GM12865 (cell line): ENCODE data around the gene SMDT1.
"Not testable (repeated sequence)": the region's sequence is repeated elsewhere in the genome, so short reads cannot be mapped to it uniquely, and the experiment has no call there.

Experiments
- DNase-seq: peaks from one replicate; pipeline ENCODE4 v3.0.0; 2010; ENCODE audit warnings: low read depth
- H3K4me3 ChIP-seq: 2 replicates; pipeline ENCODE4 v1.5.1; 2011; ENCODE audit warnings: mild to moderate bottlenecking, low read depth, low read length, control low read depth
- CTCF ChIP-seq: IDR thresholded peaks from 2 replicates; pipeline ENCODE4 v1.5.1; 2011; ENCODE audit warnings: low read length, control low read depth, low read depth, inconsistent platforms; ENCODE audit not compliant: insufficient read depth; ENCODE audit errors: missing control alignments

Gene SMDT1

GRCh38 chr22:42112793-42113192, 33.3 kb downstream of the SMDT1 start:
- not testable (repeated sequence) for H3K4me3 ChIP-seq
- DNase-seq: peak; percentile 43
- peak; percentile 33 for TF ChIP-seq CTCF

DNA sequence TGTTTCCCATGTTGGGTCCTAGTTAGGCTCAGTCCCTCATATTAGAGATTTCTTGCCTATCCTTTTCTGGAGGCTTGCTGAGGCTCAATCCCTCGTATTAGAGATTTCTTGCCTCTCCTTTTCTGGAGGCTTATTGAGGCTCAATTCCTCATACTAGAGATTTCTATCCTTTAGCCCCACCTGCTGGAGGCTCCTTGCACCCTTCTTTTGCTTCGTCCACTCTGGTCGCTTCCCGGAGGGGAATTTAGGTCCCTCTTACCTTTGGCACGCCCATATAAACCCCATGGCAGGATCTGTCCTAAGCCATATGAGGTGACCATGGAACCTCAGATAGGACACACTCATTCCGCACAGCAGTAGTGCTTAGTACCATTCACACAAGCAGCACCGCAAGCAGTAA, 35.2 kb downstream of the SMDT1 start:
- DNase-seq: peak; percentile 26
- peak; percentile 13 for TF ChIP-seq CTCF
- no peak overlapping the region for H3K4me3 ChIP-seq

GRCh38 chr22:42115420-42115830, 35.9 kb downstream of the SMDT1 start:
- not testable (repeated sequence) for H3K4me3 ChIP-seq, DNase-seq

DNA sequence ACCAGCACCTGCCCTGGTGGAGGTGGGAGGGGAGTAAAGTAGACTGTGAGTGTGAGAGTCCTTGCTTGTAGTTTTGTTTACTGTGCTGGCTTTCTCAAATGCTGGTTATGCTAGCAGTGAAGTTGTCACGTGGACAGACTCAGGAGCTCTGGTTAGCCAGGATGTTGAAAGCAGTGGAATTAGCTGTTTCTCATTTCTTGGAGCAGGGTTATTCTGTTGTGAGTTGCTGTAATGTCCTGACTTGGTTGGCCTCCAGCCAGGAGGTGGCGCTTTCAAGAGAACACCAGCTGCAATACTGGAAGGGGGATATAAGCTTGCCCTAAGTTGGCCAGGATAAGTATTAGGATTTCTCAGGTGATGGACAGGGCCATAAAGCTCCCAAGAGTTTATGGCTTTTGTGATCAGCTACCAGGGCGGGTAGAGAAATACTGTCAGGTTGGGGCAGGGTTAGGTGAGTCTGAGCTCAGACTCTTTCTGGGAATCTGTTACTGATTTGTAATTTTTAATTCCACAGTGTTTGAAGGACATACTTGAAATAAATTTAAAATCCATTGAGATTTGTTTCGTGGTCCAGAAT, 37.4 kb downstream of the SMDT1 start:
- H3K4me3 ChIP-seq: no peak overlapping the region
- no peak for TF ChIP-seq CTCF
- DNase-seq: no peak

- DNase-seq: peak; percentile 34
- not testable (repeated sequence) for H3K4me3 ChIP-seq
Observed at GRCh38 chr22:42120231-42121021, 40.9 kb downstream of the SMDT1 start.

GRCh38 chr22:42123529-42123928, 44.0 kb downstream of the SMDT1 start:
- DNase-seq, H3K4me3 ChIP-seq: not testable (repeated sequence)

GRCh38 chr22:42127606-42128005, 48.1 kb downstream of the SMDT1 start:
- H3K4me3 ChIP-seq: no peak overlapping the region
- no peak for DNase-seq
- no peak for TF ChIP-seq CTCF

DNA sequence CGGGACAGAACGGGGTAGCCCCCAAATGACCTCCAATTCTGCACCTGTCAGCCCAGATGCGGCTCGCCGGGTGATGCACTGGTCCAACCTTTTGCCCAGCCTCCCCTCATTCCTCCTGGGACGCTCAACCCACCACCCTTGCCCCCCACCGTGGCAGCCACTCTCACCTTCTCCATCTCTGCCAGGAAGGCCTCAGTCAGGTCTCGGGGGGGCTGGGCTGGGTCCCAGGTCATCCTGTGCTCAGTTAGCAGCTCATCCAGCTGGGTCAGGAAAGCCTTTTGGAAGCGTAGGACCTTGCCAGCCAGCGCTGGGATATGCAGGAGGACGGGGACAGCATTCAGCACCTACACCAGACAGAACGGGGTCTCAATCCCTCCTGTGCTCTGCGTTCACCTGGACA, 48.5 kb downstream of the SMDT1 start:
- not testable (repeated sequence) for DNase-seq, H3K4me3 ChIP-seq

- DNase-seq, H3K4me3 ChIP-seq: not testable (repeated sequence)
Observed at GRCh38 chr22:42128776-42129694, 49.5 kb downstream of the SMDT1 start.

DNA sequence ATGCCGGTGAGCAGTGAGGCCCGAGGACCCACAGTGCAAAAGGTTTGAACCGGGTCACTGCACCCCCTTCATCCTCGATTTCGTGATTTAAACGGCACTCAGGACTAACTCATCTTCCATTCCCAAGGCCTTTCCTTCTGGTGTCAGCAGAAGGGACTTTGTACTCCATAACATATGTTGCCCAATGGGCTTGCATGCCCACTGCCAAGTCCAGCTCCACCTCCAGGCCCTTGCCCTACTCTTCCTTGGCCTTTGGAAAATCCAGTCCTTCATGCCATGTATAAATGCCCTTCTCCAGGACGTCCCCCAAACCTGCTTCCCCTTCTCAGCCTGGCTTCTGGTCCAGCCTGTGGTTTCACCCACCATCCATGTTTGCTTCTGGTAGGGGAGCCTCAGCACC, 50.7 kb downstream of the SMDT1 start:
- not testable (repeated sequence) for H3K4me3 ChIP-seq, DNase-seq

GRCh38 chr22:42130639-42131431, 51.3 kb downstream of the SMDT1 start, which contains the start of gene CYP2D6:
Gene CYP2D6, minus strand, starts transcription at chr22:42130810. Its CDS starts 19 bp downstream, at chr22:42130791.
- H3K4me3 ChIP-seq, DNase-seq: not testable (repeated sequence)
